DMS53 treated with DMSO at 0.1 percent for 48 hours (cell line): ENCODE results near the gene DDR2.

Experiments used
- DNase-seq: peaks from one replicate; lab custom pipeline; 2025; ENCODE audit not compliant: unreplicated experiment; lab: John Stamatoyannopoulos, UW

The DDR2 gene

DNA sequence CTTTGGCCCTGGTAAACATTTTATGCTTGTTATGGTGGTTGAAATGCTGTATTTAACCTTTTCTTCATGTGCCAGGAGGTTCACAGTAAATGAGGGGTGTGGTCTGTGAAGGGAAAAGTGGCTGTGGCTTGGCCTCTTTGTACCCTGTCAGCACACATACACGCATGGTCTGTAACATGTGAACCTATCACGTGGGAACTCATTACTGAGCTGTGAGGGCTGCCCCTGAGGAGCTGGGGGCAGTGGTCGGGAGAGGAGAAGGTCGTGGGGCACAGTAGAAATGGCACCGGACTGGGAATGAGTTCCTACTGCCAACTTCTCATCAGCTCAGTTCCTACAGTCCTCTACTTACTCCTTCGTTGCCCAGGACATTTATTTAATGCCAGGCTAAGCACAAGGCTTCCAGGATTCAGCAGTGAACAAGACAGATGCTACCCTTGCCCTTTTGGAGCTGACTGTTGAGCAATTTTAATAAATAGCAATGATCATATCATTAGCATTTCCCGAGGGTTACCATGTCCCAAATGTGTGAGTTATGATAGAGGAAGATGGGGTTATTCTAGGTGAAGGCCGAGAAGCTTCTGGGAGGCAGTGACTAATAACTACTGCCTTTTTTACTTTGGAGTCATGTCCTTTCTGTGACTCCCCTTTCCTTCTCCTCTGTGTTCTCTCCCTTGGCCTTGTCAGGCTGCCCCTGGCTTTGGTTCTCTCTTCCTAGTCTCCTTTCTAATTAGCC is 38.8 kb downstream of the DDR2 start:
- no peak for DNase-seq

GRCh38 chr1:162671664-162672410 is 39.6 kb downstream of the DDR2 start:
- no peak for DNase-seq

GRCh38 chr1:162672622-162673260 is 40.5 kb downstream of the DDR2 start:
- DNase-seq, result no peak

GRCh38 chr1:162674034-162674608 is 41.9 kb downstream of the DDR2 start:
- DNase-seq, result no peak

DNA sequence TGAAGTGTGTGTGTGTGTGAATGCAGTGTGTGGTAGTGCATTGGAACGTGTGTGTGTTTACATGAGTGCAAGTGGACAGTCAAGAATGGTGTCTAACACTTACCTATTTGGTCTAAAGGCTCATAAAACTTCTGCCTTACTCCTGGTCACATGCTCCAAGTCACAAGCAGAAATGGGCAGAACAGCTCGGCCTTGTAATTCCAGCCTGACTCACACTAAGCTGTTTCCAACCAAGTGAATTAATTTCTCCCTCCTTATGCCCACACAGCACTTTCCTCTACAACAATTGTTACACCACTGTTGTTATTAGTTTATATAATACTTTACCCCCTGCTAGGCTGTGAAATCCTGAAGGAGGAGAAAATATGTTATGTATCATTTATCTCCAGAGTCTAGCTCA is 43.8 kb downstream of the DDR2 start:
- no peak for DNase-seq

- DNase-seq, result no peak
Observed at GRCh38 chr1:162676750-162677149, 44.5 kb downstream of the DDR2 start.

DNA sequence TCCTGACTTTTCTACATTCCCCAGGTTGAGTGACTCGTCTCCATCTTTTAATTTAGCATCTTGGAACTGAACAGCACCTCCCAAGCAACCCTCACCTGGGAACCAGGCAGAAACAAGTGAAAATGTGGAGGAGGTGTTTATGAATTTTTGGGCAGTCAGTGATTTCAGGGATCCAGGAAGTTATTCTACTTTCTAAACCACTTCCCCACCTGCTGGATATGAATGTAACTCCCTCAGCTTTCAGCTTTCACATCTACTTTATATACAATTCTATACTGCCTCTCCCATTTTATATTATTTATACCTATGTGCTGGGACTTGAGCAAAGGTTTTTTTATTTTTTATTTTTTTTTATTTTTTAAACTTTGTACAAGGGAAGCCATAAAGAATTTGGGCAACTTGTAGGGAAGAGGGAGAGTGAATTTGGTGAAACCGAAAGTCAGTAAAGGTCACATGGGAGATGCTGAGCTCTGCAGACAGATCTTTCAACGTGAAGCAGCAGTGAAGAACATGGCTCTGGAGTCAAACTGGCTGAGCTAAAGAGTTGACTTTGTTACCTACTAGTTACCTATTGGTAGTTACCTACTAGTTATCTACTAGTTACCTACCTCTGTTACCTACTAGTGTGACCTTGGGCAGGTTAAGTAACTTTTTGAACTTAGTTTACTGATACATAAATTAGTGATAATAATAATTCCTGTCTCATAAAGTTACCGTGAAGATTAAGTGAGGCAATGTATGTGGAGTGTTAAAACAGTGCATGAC is 45.5 kb downstream of the DDR2 start:
- DNase-seq, result no peak

DNA sequence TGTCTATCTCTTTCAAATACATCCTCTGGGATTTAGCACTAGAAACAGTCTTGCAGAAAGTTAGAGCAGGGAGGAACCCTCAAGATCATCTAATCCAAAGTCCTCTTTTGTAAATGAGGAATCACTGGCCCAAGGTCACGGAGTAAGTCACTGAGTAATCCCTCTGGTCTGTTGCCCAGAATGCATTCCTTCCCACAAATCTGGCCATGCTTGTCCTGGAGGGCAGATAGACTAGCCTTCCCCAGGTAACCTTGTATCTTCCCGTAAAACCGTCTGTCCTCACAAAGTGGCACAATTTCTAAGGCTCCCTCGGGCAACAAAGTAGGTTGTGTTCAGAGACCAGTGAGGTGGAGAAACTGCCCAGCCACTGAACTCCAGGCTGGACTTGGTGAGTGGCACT is 46.2 kb downstream of the DDR2 start:
- DNase-seq, result no peak

DNA sequence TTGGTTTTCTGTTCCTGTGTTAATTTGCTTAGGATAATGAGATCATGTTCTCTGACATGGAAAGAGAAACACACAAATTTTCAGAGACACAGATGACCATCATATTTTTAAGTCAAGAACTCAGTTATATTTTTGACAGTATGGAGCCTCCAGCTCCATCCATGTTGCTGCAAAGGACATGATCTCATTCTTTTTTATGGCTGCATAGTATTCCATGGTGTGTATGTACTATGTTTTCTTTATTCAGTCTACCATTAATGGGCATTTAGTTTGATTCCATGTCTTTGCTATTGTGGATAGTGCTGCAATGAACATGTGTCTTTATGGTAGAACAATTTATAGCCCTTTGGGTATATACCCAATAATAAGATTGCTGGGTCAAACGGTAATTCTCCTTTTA is 47.0 kb downstream of the DDR2 start:
- no peak for DNase-seq

DNA sequence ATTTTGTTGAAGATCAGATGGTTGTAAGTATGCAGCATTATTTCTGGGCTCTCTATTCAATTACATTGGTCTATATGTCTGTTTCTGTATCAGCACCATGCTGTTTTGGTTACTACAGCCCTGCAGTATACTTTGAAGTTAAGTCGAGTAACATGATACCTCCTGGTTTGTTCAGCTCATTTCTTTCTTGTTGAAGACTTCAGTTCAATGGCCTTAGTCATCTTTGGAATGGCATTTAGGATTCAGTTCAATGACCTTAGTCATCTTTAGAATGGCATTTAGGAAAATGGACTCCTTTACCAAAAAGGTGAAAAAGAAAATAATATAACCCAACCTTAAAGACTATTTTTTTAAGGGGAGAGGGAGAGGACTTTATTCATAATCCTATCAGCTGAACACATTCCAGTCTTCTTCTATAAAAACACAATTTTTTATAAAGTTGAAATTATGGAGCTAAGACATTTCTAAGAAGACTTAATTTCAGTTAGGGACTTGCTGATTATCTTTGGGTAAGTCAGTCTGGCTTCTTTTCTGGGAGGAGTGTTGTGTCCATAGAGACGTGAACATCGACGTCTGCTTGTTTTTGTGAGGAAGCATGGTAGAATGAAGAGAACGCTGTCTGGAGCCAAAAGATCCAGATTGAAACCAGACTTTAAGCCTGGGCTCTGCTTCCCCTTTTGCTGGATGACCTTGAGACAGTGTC is 48.3 kb downstream of the DDR2 start:
- DNase-seq, result no peak

- no peak for DNase-seq
Observed at GRCh38 chr1:162681122-162681436, 48.8 kb downstream of the DDR2 start.

DNA sequence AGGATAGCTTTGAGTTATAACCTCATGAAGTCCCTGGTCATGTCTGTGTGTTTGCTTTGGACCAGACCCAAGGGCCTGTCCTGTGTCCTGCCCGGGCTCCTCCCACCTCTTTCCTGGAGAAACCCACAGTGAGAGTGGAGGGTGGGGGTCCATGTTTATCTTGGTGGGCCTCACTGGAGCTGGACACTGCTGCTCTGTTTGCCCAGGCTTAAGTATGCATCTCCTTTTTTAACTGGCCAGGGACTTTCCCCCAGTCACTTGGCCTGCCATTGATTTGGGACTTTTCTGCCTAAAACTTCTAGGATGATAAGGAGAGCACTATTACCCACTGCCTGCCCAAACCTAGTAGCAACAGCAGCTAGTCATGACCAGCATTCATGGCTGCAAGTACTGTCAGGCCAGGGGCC is 49.8 kb downstream of the DDR2 start:
- no peak for DNase-seq

DNA sequence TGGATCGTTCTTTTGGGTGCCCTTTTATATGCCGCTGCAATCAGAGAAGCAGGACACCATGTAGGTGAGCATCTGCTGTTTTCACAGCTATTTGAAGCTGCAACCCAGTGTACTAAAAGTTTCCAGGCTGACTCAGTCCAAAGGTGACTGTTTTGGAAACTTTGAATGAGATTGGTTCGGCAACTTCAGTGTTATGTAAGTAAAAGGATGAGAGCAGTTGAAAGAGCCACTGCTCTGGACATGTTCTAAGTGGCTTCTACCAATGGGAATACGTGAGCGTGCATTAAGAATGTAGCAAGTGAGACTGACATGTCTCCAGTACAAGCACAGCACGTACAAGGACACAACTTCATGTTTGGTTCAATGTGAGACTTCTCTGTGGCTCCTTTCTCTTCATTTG is 55.6 kb downstream of the DDR2 start:
- DNase-seq, result no peak

DNA sequence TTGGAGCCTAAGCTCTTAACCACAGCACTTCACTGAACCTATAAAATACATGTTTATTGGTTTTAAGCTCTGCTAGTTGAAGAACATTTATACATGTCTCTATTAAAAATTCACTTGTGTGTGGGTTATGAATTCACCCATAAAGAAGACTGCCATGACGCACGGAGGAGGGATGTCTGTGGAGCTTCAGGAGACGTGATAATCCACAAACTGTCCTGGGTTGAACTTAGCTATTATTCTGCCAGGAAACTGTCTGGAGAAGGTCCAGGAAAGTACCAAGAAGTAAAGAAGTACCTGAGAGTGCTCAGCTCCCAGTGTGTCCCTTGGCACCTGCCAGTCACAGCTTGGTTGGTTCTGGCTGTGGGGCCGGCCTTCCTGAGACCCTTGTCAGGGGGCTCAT is 56.3 kb downstream of the DDR2 start:
- no peak for DNase-seq

DNA sequence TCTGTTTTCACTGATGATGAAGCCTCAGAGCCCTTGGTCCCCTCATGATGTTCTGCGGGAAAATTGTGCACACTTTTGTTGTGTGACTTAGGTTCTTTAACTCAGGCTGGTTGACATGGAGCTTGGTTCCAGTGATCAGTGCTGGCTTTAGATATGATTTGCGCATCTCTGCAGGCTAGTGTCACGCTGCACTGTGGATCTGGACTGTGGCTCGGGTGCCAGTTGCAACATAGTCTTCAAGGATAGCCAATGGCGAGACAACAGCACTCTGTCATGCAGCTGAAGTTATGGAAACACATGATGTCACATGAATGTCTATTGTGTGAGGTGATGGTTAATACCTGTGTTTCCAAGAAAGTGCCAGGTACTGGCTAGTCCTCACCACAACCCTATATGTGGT is 56.7 kb downstream of the DDR2 start:
- no peak for DNase-seq

DNA sequence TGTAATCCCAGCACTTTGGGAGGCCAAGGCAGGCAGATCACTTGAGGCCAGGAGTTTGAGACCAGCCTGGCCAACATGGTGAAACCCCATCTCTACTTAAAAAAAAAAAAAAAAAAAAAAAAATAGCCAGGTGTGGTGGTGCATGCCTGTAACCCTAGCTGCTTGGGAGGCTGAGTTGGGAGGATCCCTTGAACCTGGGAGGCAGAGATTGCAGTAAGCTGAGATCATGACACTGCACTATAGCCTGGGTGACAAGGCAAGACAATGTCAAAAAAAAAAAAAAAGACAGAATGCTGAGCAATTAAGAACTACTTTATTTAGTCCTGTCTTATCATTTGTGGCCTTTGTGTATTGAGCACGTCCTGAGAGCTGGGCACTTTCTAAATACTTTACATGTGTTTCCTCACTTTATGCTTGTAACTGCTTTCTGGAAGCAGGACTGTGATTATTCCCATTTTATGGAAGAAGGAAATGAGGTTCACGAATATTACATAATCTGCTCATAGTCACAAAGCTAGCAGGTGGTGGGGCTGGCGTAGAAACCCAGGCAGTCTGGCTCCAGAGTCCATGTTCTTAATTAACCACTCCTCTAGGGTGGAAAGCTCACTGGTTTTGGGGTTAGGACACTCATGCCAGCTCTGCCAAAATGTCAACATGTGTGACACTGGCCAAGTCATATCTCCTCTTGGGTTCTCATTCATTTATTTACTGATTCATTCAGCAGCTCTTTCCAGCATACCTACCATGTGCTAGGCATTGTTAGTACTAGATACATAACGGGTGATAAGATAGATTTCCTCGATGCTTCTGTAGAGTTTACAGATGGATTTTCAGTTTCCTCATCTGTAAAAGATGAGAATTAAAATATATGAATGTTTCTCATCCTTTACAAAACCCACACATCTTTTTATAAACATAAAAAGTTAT is 57.7 kb downstream of the DDR2 start:
- DNase-seq, result no peak

DNA sequence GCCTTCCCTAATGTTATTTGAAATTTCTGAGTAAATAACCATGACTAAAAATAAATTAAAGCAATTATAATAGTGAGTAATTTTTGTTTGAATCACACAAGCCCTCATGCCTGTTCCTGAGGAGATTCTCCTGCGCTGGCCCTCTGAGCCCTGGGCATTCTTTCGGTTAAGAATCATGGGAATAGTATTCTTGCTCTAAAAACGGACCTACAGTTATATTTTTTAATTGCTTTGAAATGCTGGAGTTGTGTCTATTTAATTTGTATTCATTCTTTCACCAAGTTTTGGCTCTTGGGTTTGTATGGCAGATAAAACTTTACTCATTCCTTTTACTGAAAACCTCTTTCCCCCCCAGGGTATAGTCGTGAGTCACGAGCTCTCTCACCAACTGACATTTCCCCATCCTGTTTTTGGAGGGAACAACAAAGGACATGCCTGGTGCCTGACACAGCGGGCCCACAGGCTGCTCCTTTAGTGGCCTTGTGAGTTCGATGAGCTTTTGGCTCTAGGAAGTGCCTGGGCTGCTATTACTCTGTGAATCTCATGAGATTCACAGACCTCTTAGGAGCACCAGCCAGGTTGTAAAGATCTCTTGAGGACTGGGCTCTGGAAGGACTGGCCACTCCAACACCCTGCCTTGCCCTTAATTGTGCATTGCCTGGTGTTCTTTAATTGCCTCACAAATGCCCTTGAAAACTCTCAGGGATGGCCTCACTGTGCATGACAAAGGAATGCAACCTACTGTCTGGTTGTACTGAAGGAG is 58.6 kb downstream of the DDR2 start:
- DNase-seq, result no peak

- DNase-seq, result no peak
Observed at GRCh38 chr1:162691999-162692575, 59.8 kb downstream of the DDR2 start.

GRCh38 chr1:162694911-162695310 is 62.6 kb downstream of the DDR2 start:
- DNase-seq, result no peak
